ENCODE results near the gene ADGRF5.

ADGRF5 gene

GRCh38 chr6:46932526-46933319 is 11.0 kb upstream of the ADGRF5 start:
- peak; percentile 17 for DNase-seq (ENCODE audit: low read depth)

GRCh38 chr6:46931416-46931815 is 9.7 kb upstream of the ADGRF5 start:
- no peak for DNase-seq (ENCODE audit: low read depth)

GRCh38 chr6:46930331-46930730 is 8.6 kb upstream of the ADGRF5 start:
- no peak for DNase-seq (ENCODE audit: low read depth)

- DNase-seq (ENCODE audit: low read depth): peak; percentile 4
These were observed 5.3 kb upstream of the ADGRF5 start for GRCh38 chr6:46927066-46927465.

- DNase-seq (ENCODE audit: low read depth): peak; percentile 64
These were observed 4.7 kb upstream of the ADGRF5 start for GRCh38 chr6:46926481-46926880.

GRCh38 chr6:46925563-46926253 is 4.0 kb upstream of the ADGRF5 start:
- DNase-seq (ENCODE audit: low read depth): peak; percentile 79

GRCh38 chr6:46923476-46923875 is 1.7 kb upstream of the ADGRF5 start:
- DNase-seq (ENCODE audit: low read depth): no peak

GRCh38 chr6:46921059-46921458 is 679 bp downstream of the ADGRF5 start:
- no peak for DNase-seq (ENCODE audit: low read depth)

GRCh38 chr6:46918806-46919205 is 2.9 kb downstream of the ADGRF5 start:
- DNase-seq (ENCODE audit: low read depth): no peak

GRCh38 chr6:46917002-46917545 is 4.7 kb downstream of the ADGRF5 start:
- DNase-seq (ENCODE audit: low read depth): no peak

- DNase-seq (ENCODE audit: low read depth): no peak
These were observed 5.9 kb downstream of the ADGRF5 start for GRCh38 chr6:46915866-46916265.

- DNase-seq (ENCODE audit: low read depth): no peak
These were observed 6.4 kb downstream of the ADGRF5 start for GRCh38 chr6:46915380-46915779.

- DNase-seq (ENCODE audit: low read depth): no peak
These were observed 7.4 kb downstream of the ADGRF5 start for GRCh38 chr6:46914279-46914810.

GRCh38 chr6:46909371-46909770 is 12.4 kb downstream of the ADGRF5 start:
- DNase-seq (ENCODE audit: low read depth): peak; percentile 27

GRCh38 chr6:46906776-46907175 is 15.0 kb downstream of the ADGRF5 start:
- DNase-seq (ENCODE audit: low read depth): no peak

GRCh38 chr6:46904117-46904516 is 17.6 kb downstream of the ADGRF5 start:
- no peak for DNase-seq (ENCODE audit: low read depth)

- no peak for DNase-seq (ENCODE audit: low read depth)
These were observed 18.6 kb downstream of the ADGRF5 start for GRCh38 chr6:46903175-46903574.

- no peak for DNase-seq (ENCODE audit: low read depth)
These were observed 19.8 kb downstream of the ADGRF5 start for GRCh38 chr6:46901882-46902314.

GRCh38 chr6:46900266-46900665 is 21.5 kb downstream of the ADGRF5 start:
- no peak for DNase-seq (ENCODE audit: low read depth)

GRCh38 chr6:46899659-46900058 is 22.1 kb downstream of the ADGRF5 start:
- peak; percentile 43 for DNase-seq (ENCODE audit: low read depth)

- no peak for DNase-seq (ENCODE audit: low read depth)
These were observed 23.7 kb downstream of the ADGRF5 start for GRCh38 chr6:46898006-46898405.

- no peak for DNase-seq (ENCODE audit: low read depth)
These were observed 24.9 kb downstream of the ADGRF5 start for GRCh38 chr6:46896871-46897270.

GRCh38 chr6:46895930-46896329 is 25.8 kb downstream of the ADGRF5 start:
- DNase-seq (ENCODE audit: low read depth): no peak

All from EH (cell line).